Common myeloid progenitor, CD34-positive (primary cell): ENCODE results near the gene ZNF317.

Experiments
- CTCF ChIA-PET: fragments of 350-600 bp; sonication (Branson Sonifier 250); formaldehyde crosslinking; loops from one replicate; lab custom pipeline; 2021; ENCODE audit warnings: antibody characterized with exemption; lab: Charles Lee
- POLR2A ChIA-PET: fragments of 350-600 bp; sonication (Branson Sonifier 250); formaldehyde crosslinking; loops from one replicate; lab custom pipeline; 2021; ENCODE audit warnings: antibody characterized with exemption; lab: Charles Lee
- DNase-seq, 3 donors: peaks; one replicate each; pipeline versions ENCODE4 v3.0.0 to v3.0.0-alpha.2; 2013
- H3K27ac ChIP-seq, 2 experiments: 1 replicate in 1 of 2; 2 replicates in 1 of 2; pipeline ENCODE4 v1.7.0; 2013; ENCODE audit warnings: inconsistent platforms in 2 of 2, low read length in 2 of 2, mild to moderate bottlenecking in 2 of 2, low read depth in 1 of 2, moderate library complexity in 1 of 2; ENCODE audit not compliant: severe bottlenecking in 2 of 2, insufficient read depth in 1 of 2, poor library complexity in 1 of 2
- H3K27me3 ChIP-seq, 5 experiments: replicated peaks in 2 of 5; 1 replicate in 3 of 5; 2 replicates in 2 of 5; pipeline versions ENCODE4 v1.6.1 to v1.7.0; 2013; ENCODE audit warnings: low read length in 4 of 5, mild to moderate bottlenecking in 2 of 5, moderate library complexity in 2 of 5, inconsistent platforms in 1 of 5; ENCODE audit not compliant: insufficient read depth in 5 of 5, control insufficient read depth in 4 of 5
- H3K36me3 ChIP-seq, 4 experiments: 1 replicate in 2 of 4; 2 replicates in 2 of 4; pipeline versions ENCODE4 v1.6.1 to v1.7.0; 2013; ENCODE audit warnings: low read length in 3 of 4, control low read depth in 1 of 4, mild to moderate bottlenecking in 1 of 4; ENCODE audit not compliant: control insufficient read depth in 4 of 4, insufficient read depth in 4 of 4
- H3K4me1 ChIP-seq, 4 experiments: 1 replicate in 3 of 4; 2 replicates in 1 of 4; pipeline versions ENCODE4 v1.6.1 to v1.7.1; 2013; ENCODE audit warnings: low read length in 3 of 4, mild to moderate bottlenecking in 3 of 4, control low read depth in 1 of 4, inconsistent platforms in 1 of 4, moderate library complexity in 1 of 4; ENCODE audit not compliant: control insufficient read depth in 4 of 4, insufficient read depth in 4 of 4; ENCODE audit errors: control extremely low read depth in 1 of 4
- H3K4me3 ChIP-seq, 7 experiments: 1 replicate in 4 of 7; 2 replicates in 3 of 7; pipeline versions ENCODE4 v1.5.1 to v1.7.0; 2013; ENCODE audit warnings: mild to moderate bottlenecking in 7 of 7, low read length in 6 of 7, moderate library complexity in 6 of 7, inconsistent platforms in 2 of 7, low read depth in 2 of 7, control low read depth in 1 of 7; ENCODE audit not compliant: insufficient read depth in 4 of 7, control insufficient read depth in 1 of 7; ENCODE audit errors: extremely low read depth in 1 of 7
- H3K9me3 ChIP-seq, 5 experiments: 1 replicate in 4 of 5; 2 replicates in 1 of 5; pipeline versions ENCODE4 v1.6.1 to v1.7.1; 2013; ENCODE audit warnings: low read length in 4 of 5, mild to moderate bottlenecking in 2 of 5, inconsistent platforms in 1 of 5, low read depth in 1 of 5, moderate library complexity in 1 of 5; ENCODE audit not compliant: control insufficient read depth in 4 of 5, insufficient read depth in 2 of 5; ENCODE audit errors: control extremely low read depth in 1 of 5
- WGBS: methylation state at CpG from one replicate; pipeline ENCODE4 v1.1.5; 2013; ENCODE audit not compliant: insufficient coverage; 5-methylcytosine and 5-hydroxymethylcytosine counted together

ZNF317 gene

GRCh38 chr19:9166846-9167245 is 26.6 kb downstream of the ZNF317 start:
- H3K4me3 ChIP-seq = no peak overlapping the region
- no peak overlapping the region for H3K27ac ChIP-seq
- H3K9me3 ChIP-seq = peaks cover 1 to 12% (median 12%) of the 10 kb centered on the region in 5 experiments
- WGBS = 100% methylated on average over 1 of the region's 4 CpGs
- no peaks in the 10 kb centered on the region for H3K4me1 ChIP-seq
- peaks cover 16 to 43% (median 31%) of the 10 kb centered on the region in 4 experiments for H3K36me3 ChIP-seq
- ChIA-PET CTCF (no interaction called here), POLR2A (no interaction called here)
- no peak for DNase-seq
- no peaks in the 10 kb centered on the region for H3K27me3 ChIP-seq

GRCh38 chr19:9171393-9171991 is 31.3 kb downstream of the ZNF317 start:
- Histone ChIP-seq H3K9me3 (peaks cover 0 to 2% (median 0%) of the 10 kb centered on the region in 5 experiments), H3K4me3 (no peak overlapping the region), H3K4me1 (no peaks in the 10 kb centered on the region), H3K27ac (no peak overlapping the region), H3K36me3 (peaks cover 0 to 8% (median 6%) of the 10 kb centered on the region in 4 experiments), H3K27me3 (no peaks in the 10 kb centered on the region)
- DNase-seq = no peak
- WGBS = 99% methylated on average over 6 of the region's 6 CpGs
- ChIA-PET POLR2A (no interaction called here), CTCF (no interaction called here)

- no peak overlapping the region for H3K4me3 ChIP-seq
- ChIA-PET CTCF (no interaction called here), POLR2A (no interaction called here)
- peaks cover 0 to 5% (median 0%) of the 10 kb centered on the region in 4 experiments for H3K36me3 ChIP-seq
- 80% methylated on average over 1 of the region's 5 CpGs for WGBS
- H3K4me1 ChIP-seq = no peaks in the 10 kb centered on the region
- DNase-seq = no peak
- H3K27me3 ChIP-seq = no peaks in the 10 kb centered on the region
- no peak overlapping the region for H3K27ac ChIP-seq
- peaks cover 0 to 2% (median 0%) of the 10 kb centered on the region in 5 experiments for H3K9me3 ChIP-seq
Observed at GRCh38 chr19:9175326-9175725, 35.1 kb downstream of the ZNF317 start.

- Histone ChIP-seq H3K27ac (no peak within 1 kb of the TSS), H3K4me3 (no peak within 1 kb of the TSS), H3K9me3 (peaks cover 0 to 4% (median 0%) of the 10 kb centered on the region in 5 experiments), H3K36me3 (peaks cover 0 to 6% (median 0%) of the 10 kb centered on the region in 4 experiments), H3K4me1 (no peaks in the 10 kb centered on the region), H3K27me3 (no peaks in the 10 kb centered on the region)
- DNase-seq = no peak
- ChIA-PET CTCF (interaction anchor here (0.7 kb wide), 1 partner anchor 19 kb away, joined by 3 read pairs; no protein-coding TSS in a partner anchor), POLR2A (no interaction called here)
- WGBS = 81% methylated on average over 4 of the region's 4 CpGs
Observed at GRCh38 chr19:9178901-9179300, 38.7 kb downstream of the ZNF317 start, which contains the start of gene OR7D2. TSS of gene OR7D2 (plus strand) at chr19:9178979. CDS start at chr19:9185782, 6,803 bp downstream.

- H3K27me3 ChIP-seq = no peaks in the 10 kb centered on the region
- no peak overlapping the region for H3K4me3 ChIP-seq
- ChIA-PET POLR2A (no interaction called here), CTCF (no interaction called here)
- 95% methylated on average over 17 of the region's 17 CpGs for WGBS
- no peak for DNase-seq
- no peak overlapping the region for H3K27ac ChIP-seq
- H3K9me3 ChIP-seq = peaks cover 0 to 6% (median 0%) of the 10 kb centered on the region in 5 experiments
- H3K4me1 ChIP-seq = no peaks in the 10 kb centered on the region
- peaks cover 0 to 10% (median 0%) of the 10 kb centered on the region in 4 experiments for H3K36me3 ChIP-seq
Observed at GRCh38 chr19:9183000-9183399, 42.8 kb downstream of the ZNF317 start.

GRCh38 chr19:9187191-9187590 is 47.0 kb downstream of the ZNF317 start:
- Histone ChIP-seq H3K4me1 (no peaks in the 10 kb centered on the region), H3K9me3 (peaks cover 0 to 4% (median 2%) of the 10 kb centered on the region in 5 experiments), H3K36me3 (peaks cover 0 to 9% (median 0%) of the 10 kb centered on the region in 4 experiments), H3K27me3 (peaks cover 0 to 2% (median 0%) of the 10 kb centered on the region in 5 experiments), H3K4me3 (no peak overlapping the region), H3K27ac (no peak overlapping the region)
- POLR2A ChIA-PET = no interaction called here
- CTCF ChIA-PET = no interaction called here
- 76% methylated on average over 3 of the region's 6 CpGs for WGBS
- no peak for DNase-seq

GRCh38 chr19:9189535-9189934 is 49.3 kb downstream of the ZNF317 start:
- H3K36me3 ChIP-seq = peaks cover 0 to 9% (median 0%) of the 10 kb centered on the region in 4 experiments
- H3K9me3 ChIP-seq = peaks cover 0 to 4% (median 2%) of the 10 kb centered on the region in 5 experiments
- no peak for DNase-seq
- POLR2A ChIA-PET = no interaction called here
- CTCF ChIA-PET = no interaction called here
- no peak overlapping the region for H3K4me3 ChIP-seq
- H3K27ac ChIP-seq = no peak overlapping the region
- no peaks in the 10 kb centered on the region for H3K4me1 ChIP-seq
- H3K27me3 ChIP-seq = peaks cover 0 to 4% (median 0%) of the 10 kb centered on the region in 5 experiments
- 60% methylated on average over 3 of the region's 7 CpGs for WGBS
